MCF 10A (cell line): ENCODE measurements around the gene MAN2B2. TPM values are rescaled to one million over a fixed set of nuclear protein-coding genes. Genes with fewer than 3 reads are reported as not detected.

Experiments
- BruUV-seq: library from RNA; stranded (reverse); fragments of 400-500 nt; replicated peaks from 2 replicates; lab custom pipeline; 2021; lab: Mats Ljungman, UMichigan
- CTCF ChIA-PET: fragments of 300-600 bp; sonication (Branson Sonifier 250); formaldehyde crosslinking; extraction: SDS; loops from one replicate; lab custom pipeline; 2021; ENCODE audit warnings: antibody characterized with exemption, inconsistent platforms; lab: Yijun Ruan, JAX
- POLR2A ChIA-PET: fragments of 300-600, 350-650 bp; sonication (Branson Sonifier 250); formaldehyde crosslinking; extraction: SDS; loops from one replicate; lab custom pipeline; 2020; ENCODE audit warnings: antibody characterized with exemption, inconsistent platforms; lab: Yijun Ruan, JAX
- DNase-seq: peaks from one replicate; pipeline ENCODE4 v3.0.0-alpha.2; 2018; ENCODE audit not compliant: unreplicated experiment
- H3K27ac Mint-ChIP-seq: one replicate; pipeline ENCODE4 v1.8.0; 2022; ENCODE audit warnings: mild to moderate bottlenecking, low read depth, mixed read lengths; ENCODE audit not compliant: unreplicated experiment
- H3K27me3 Mint-ChIP-seq: one replicate; pipeline ENCODE4 v1.8.0; 2022; ENCODE audit warnings: mixed read lengths; ENCODE audit not compliant: insufficient read depth, unreplicated experiment
- H3K36me3 Mint-ChIP-seq: one replicate; pipeline ENCODE4 v1.8.0; 2022; ENCODE audit warnings: mild to moderate bottlenecking, moderate library complexity, mixed read lengths; ENCODE audit not compliant: insufficient read depth, unreplicated experiment
- H3K4me1 Mint-ChIP-seq: one replicate; pipeline ENCODE4 v1.8.0; 2022; ENCODE audit warnings: mixed read lengths; ENCODE audit not compliant: insufficient read depth, unreplicated experiment
- H3K4me3 Mint-ChIP-seq: one replicate; pipeline ENCODE4 v1.8.0; 2022; ENCODE audit warnings: mild to moderate bottlenecking, moderate library complexity, mixed read lengths; ENCODE audit not compliant: unreplicated experiment
- H3K9me3 Mint-ChIP-seq: one replicate; pipeline ENCODE4 v1.8.0; 2022; ENCODE audit warnings: mixed read lengths; ENCODE audit not compliant: unreplicated experiment
- CTCF ChIP-seq: fragments of 200-600 bp; IDR thresholded peaks from one replicate; pipeline ENCODE4 v1.8.0; 2022; ENCODE audit warnings: antibody characterized with exemption, mild to moderate bottlenecking; ENCODE audit not compliant: unreplicated experiment
- intact Hi-C: fragments of 100-400 bp; cut with micrococcal nuclease; formaldehyde crosslinking; loops from 2 replicates; pipeline ENCODE4 v1.14.1; 2022
- total RNA-seq: library from RNA; stranded (reverse); gene quantifications from 2 replicates; pipeline ENCODE4 v1.2.3, GENCODE V29; 2022

The MAN2B2 gene
- total RNA-seq, 1 experiment from 2014 or later: 12.5 TPM

DNA sequence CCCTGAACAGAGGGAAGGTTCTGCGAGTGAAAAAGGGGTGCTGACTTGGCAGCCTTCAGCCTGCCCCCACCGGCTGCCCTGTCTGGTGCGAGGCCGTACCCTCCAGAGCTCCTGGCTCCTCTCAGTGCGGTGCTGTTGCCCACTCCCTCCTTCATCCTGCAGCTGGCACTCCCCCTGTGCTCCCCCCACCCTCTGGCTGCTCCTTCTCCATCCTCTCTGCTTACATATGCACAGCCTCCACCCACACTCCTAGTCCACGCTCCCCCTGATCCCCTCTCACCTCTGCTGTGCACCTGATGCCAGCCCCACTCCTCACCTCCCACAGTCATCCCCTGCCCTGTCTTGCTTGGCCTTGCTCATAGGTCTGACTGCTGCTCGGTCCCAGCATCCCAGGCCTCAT, 9.9 kb downstream of the MAN2B2 start:
- no peaks in the 10 kb centered on the region for H3K4me1 Mint-ChIP-seq
- BruUV-seq: no TSS peak
- H3K27ac Mint-ChIP-seq: no peak overlapping the region

DNA sequence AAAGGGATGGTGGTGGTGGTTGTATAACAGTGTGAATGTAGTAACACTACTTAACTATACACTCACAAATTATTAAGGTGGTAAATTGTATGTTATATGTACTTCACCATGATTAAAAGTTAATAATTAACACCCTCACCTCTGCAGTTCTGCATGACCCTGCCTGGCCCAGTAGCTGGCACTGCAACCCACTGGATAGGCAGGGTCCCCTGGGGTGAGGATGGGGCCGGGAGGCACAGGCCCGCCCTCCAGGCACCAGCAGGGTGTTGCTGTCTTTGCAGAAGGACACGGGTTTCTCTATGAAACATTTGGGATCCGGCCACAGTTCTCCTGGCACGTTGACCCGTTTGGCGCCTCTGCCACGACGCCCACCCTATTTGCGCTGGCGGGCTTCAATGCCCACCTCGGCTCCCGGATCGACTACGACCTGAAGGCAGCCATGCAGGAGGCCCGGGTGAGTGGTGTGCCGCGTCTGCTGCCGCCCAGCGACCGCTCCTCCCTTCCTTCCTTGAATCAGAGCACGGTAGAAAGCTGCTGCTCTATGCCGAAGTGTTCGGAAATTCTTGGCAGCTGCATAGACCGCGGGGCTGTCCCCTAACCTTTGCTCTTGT, 11.8 kb downstream of the MAN2B2 start:
- intact Hi-C loops: no loop called here
- Mint-ChIP-seq H3K36me3 (no peaks in the 10 kb centered on the region), H3K9me3 (no peaks in the 10 kb centered on the region), H3K4me1 (no peaks in the 10 kb centered on the region), H3K4me3 (no peak overlapping the region), H3K27me3 (no peaks in the 10 kb centered on the region), H3K27ac (no peak overlapping the region)
- no peak for DNase-seq
- POLR2A ChIA-PET: interaction anchor here (1.2 kb wide), 1 partner anchor 55 kb away, joined by 3 read pairs; no protein-coding TSS in a partner anchor
- TF ChIP-seq CTCF: no peak
- BruUV-seq: no TSS peak
- CTCF ChIA-PET: interaction anchor here (0.6 kb wide), 1 partner anchor 40 kb away, joined by 4 read pairs; no protein-coding TSS in a partner anchor

More for the DNA sequence above, 9.9 kb downstream of the MAN2B2 start:
- Mint-ChIP-seq H3K9me3 (peaks cover 2% of the 10 kb centered on the region), H3K4me3 (no peak overlapping the region), H3K36me3 (no peaks in the 10 kb centered on the region), H3K27me3 (no peaks in the 10 kb centered on the region)
- no peak for DNase-seq
- ChIA-PET POLR2A (no interaction called here), CTCF (no interaction called here)
- no peak for TF ChIP-seq CTCF
- intact Hi-C loops: no loop called here

DNA sequence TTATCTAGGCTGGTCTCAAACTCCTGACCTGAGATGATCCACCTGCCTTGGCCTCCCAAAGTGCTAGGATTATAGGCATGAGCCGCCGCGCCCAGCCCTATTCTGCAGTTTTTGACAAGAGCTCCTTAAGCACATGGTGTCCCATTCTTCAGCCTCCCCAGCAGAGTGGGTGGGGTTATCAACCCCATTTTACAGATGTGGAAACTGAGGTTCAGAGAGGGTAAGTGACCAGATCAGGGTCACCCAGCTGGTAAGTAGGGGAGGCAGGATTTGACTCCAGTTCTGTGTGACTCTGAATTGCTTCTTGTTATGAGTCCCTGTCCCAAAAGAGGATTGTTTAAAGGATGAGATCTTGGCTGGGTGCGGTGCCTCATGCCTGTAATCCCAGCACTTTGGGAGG, 14.5 kb downstream of the MAN2B2 start:
- no peak overlapping the region for H3K4me3 Mint-ChIP-seq
- DNase-seq: no peak
- intact Hi-C loops: no loop called here
- no peak overlapping the region for H3K27ac Mint-ChIP-seq
- no TSS peak for BruUV-seq
- H3K4me1 Mint-ChIP-seq: no peaks in the 10 kb centered on the region
- H3K9me3 Mint-ChIP-seq: no peaks in the 10 kb centered on the region
- CTCF ChIA-PET: interaction anchor here (0.8 to 1.0 kb wide), 2 partner anchors 261 to 264 kb away, joined by 3 to 4 read pairs; no protein-coding TSS in a partner anchor
- TF ChIP-seq CTCF: no peak
- POLR2A ChIA-PET: no interaction called here
- no peaks in the 10 kb centered on the region for H3K36me3 Mint-ChIP-seq
- H3K27me3 Mint-ChIP-seq: no peaks in the 10 kb centered on the region

DNA sequence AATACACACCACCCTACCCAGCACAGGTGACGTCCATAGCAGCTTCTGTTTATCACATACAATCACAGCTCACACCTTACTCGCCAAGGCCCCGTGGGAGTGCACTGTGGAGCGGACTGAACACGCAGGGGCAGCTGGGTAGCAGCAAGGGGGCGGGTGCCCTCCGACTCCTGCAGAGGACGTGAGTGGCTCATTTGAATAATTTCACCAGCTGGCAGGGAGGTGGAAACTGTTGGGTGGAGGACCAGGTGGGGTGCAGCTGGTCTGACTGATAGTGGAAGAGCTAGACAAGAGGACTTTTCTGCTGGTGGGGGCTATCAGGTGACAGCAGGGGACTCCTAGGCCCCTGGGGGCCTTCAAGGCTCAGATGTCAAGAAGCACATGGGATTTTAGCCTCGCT, 16.3 kb downstream of the MAN2B2 start:
- DNase-seq: no peak
- Mint-ChIP-seq H3K36me3 (no peaks in the 10 kb centered on the region), H3K27me3 (no peaks in the 10 kb centered on the region), H3K4me1 (no peaks in the 10 kb centered on the region), H3K9me3 (no peaks in the 10 kb centered on the region), H3K4me3 (no peak overlapping the region), H3K27ac (no peak overlapping the region)
- no peak for TF ChIP-seq CTCF
- BruUV-seq: no TSS peak
- ChIA-PET POLR2A (interaction anchor here (0.7 kb wide), 1 partner anchor 1630 kb away, joined by 3 read pairs; no protein-coding TSS in a partner anchor), CTCF (interaction anchor here (0.7 kb wide), 1 partner anchor 15 kb away, joined by 3 read pairs; no protein-coding TSS in a partner anchor)
- intact Hi-C loops: no loop called here
